GM21619 (cell line): Measurements from ENCODE around the gene MRNIP.

Experiments
- ATAC-seq: cut with Tn5 transposase; IDR thresholded peaks from one replicate; pipeline ENCODE4 v1.9.1; 2021; ENCODE audit not compliant: unreplicated experiment

The MRNIP gene

GRCh38 chr5:179889885-179890284 is 31.3 kb upstream of the MRNIP start:
- no peak for ATAC-seq

- ATAC-seq: no peak
These were observed 29.2 kb upstream of the MRNIP start for GRCh38 chr5:179887802-179888201.

GRCh38 chr5:179887095-179887494 is 28.5 kb upstream of the MRNIP start:
- ATAC-seq: no peak

GRCh38 chr5:179886190-179886911 is 27.7 kb upstream of the MRNIP start:
- ATAC-seq: no peak

GRCh38 chr5:179885491-179886090 is 27.0 kb upstream of the MRNIP start:
- ATAC-seq: no peak

- no peak for ATAC-seq
These were observed 24.5 kb upstream of the MRNIP start for GRCh38 chr5:179883163-179883562.

GRCh38 chr5:179882338-179882737 is 23.7 kb upstream of the MRNIP start:
- ATAC-seq: no peak

- ATAC-seq: no peak
These were observed 22.4 kb upstream of the MRNIP start for GRCh38 chr5:179880848-179881590.

GRCh38 chr5:179880066-179880650 is 21.5 kb upstream of the MRNIP start:
- ATAC-seq: no peak

- no peak for ATAC-seq
These were observed 21.0 kb upstream of the MRNIP start for GRCh38 chr5:179879690-179880010.

- ATAC-seq: no peak
These were observed 20.5 kb upstream of the MRNIP start for GRCh38 chr5:179879003-179879689.

- no peak for ATAC-seq
These were observed 19.8 kb upstream of the MRNIP start for GRCh38 chr5:179878222-179879002.

GRCh38 chr5:179876610-179876952 is 18.0 kb upstream of the MRNIP start:
- ATAC-seq: no peak

GRCh38 chr5:179875741-179876609 is 17.4 kb upstream of the MRNIP start:
- ATAC-seq: no peak

- no peak for ATAC-seq
These were observed 16.1 kb upstream of the MRNIP start for GRCh38 chr5:179874536-179875292.

GRCh38 chr5:179874136-179874535 is 15.5 kb upstream of the MRNIP start:
- no peak for ATAC-seq

GRCh38 chr5:179873588-179874110 is 15.0 kb upstream of the MRNIP start:
- no peak for ATAC-seq

- no peak for ATAC-seq
These were observed 14.4 kb upstream of the MRNIP start for GRCh38 chr5:179872828-179873575.
